Epithelial cell of proximal tubule (primary cell): ENCODE measurements around the gene MX2. TPM values are rescaled to one million over a fixed set of nuclear protein-coding genes. Genes with fewer than 3 reads are reported as not detected.

Experiments used
- DNase-seq: peaks from one replicate; pipeline ENCODE4 v3.0.0-alpha.2; 2011; ENCODE audit warnings: low read depth
- H3K4me3 ChIP-seq: 2 replicates; pipeline ENCODE4 v1.5.1; 2011; ENCODE audit warnings: low read depth, mild to moderate bottlenecking, low read length
- CTCF ChIP-seq: conservative IDR thresholded peaks from 2 replicates; pipeline ENCODE4 v1.5.1; 2012; ENCODE audit warnings: low read depth, mild to moderate bottlenecking, low read length
- total RNA-seq: library from RNA; depleted of rRNA; stranded (reverse); fragments of >200 nt; gene quantifications from 2 replicates; pipeline ENCODE4 v1.2.3, GENCODE V29; 2015

Gene MX2
- total RNA-seq, 1 donor from 2014 or later, result 0.12 TPM

- DNase-seq, result no peak
- no peak overlapping the region for H3K4me3 ChIP-seq
- no peak for TF ChIP-seq CTCF
Measured at GRCh38 chr21:41326414-41327080, 35.3 kb upstream of the MX2 start.

- no peak for DNase-seq
- no peak for TF ChIP-seq CTCF
Measured at GRCh38 chr21:41327753-41328152, 34.1 kb upstream of the MX2 start.

GRCh38 chr21:41328660-41329607 is 32.9 kb upstream of the MX2 start:
- DNase-seq, result no peak
- TF ChIP-seq CTCF, result no peak

More at GRCh38 chr21:41327753-41328152, 34.1 kb upstream of the MX2 start:
- H3K4me3 ChIP-seq, result no peak overlapping the region

DNA sequence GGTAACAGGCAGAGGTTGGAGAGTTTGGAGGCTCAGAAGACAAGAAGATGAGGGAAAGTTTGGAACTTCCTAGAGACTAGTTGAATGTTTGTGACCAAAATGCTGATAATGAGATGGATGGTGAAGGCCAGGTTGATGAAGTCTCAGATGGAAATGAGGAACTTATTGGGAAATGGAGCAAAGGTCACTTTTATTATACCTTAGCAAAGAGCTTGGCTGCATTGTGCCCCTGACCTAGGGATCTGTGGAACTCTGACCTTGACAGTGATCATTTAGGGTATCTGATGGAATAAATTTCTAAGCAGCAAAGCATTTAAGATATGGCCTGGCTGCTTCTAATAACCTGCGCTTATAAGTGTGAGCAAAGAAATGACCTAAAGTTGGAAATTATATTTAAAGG is 28.1 kb upstream of the MX2 start:
- DNase-seq, result no peak
- TF ChIP-seq CTCF, result no peak
- no peak overlapping the region for H3K4me3 ChIP-seq

More at GRCh38 chr21:41328660-41329607, 32.9 kb upstream of the MX2 start:
- no peak overlapping the region for H3K4me3 ChIP-seq

- DNase-seq, result no peak
- H3K4me3 ChIP-seq, result no peak overlapping the region
- TF ChIP-seq CTCF, result no peak
Measured at GRCh38 chr21:41337515-41337914, 24.3 kb upstream of the MX2 start.

GRCh38 chr21:41338455-41338854 is 23.4 kb upstream of the MX2 start:
- no peak overlapping the region for H3K4me3 ChIP-seq
- TF ChIP-seq CTCF, result no peak
- DNase-seq, result no peak
